Measurements from ENCODE around the gene MAFG. TPM values are rescaled to one million over a fixed set of nuclear protein-coding genes. Genes with fewer than 3 reads are reported as not detected.

Gene MAFG
- 10 to 100 TPM; 12.4 to 14.1 TPM for total RNA-seq

GRCh38 chr17:81927653-81928543, at the start of gene MAFG:
Gene MAFG, minus strand, starts transcription at chr17:81927735. Its CDS starts 4,550 bp downstream, at chr17:81923185.
- TF ChIP-seq CTCF (IDR thresholded peaks at IDR 0.05), result peak; percentile 65
- POLR2A ChIA-PET, result interaction anchor here (0.8 to 4.1 kb wide), 17 partner anchors 8 to 225 kb away, joined by 3 to 20 read pairs (median 3); partner anchors contain the start of genes ALYREF, ANAPC11, ARHGDIA and ASPSCR1
- peak within 1 kb of the TSS; percentile 80 for H3K4me3 Mint-ChIP-seq
- peaks cover 5% of the 10 kb centered on the region for H3K27me3 Mint-ChIP-seq
- CTCF ChIA-PET, result interaction anchor here (0.9 to 5.1 kb wide), 12 partner anchors 9 to 102 kb away, joined by 3 to 23 read pairs (median 4); partner anchors contain the start of genes CENPX and PYCR1
- DNase-seq (peak; percentile 93), ATAC-seq (peak; percentile 74)
- peak within 1 kb of the TSS; percentile 79 for H3K27ac Mint-ChIP-seq
- H3K36me3 Mint-ChIP-seq (ENCODE audit: low read depth), result peaks cover 6% of the 10 kb centered on the region
- no peaks in the 10 kb centered on the region for H3K9me3 Mint-ChIP-seq
- intact Hi-C loops (cut with micrococcal nuclease), result no loop called here
- peaks cover 34% of the 10 kb centered on the region for H3K4me1 Mint-ChIP-seq (ENCODE audit: low read depth)

- ATAC-seq (peak; percentile 12), DNase-seq (peak; percentile 56)
- Mint-ChIP-seq H3K27me3 (no peaks in the 10 kb centered on the region), H3K4me1 (ENCODE audit: low read depth) (peaks cover 17% of the 10 kb centered on the region), H3K36me3 (ENCODE audit: low read depth) (peaks cover 5% of the 10 kb centered on the region), H3K9me3 (peaks cover 1% of the 10 kb centered on the region), H3K27ac (peak overlapping the region; percentile 99), H3K4me3 (peak overlapping the region; percentile 96)
- ChIA-PET CTCF (interaction anchor here (1.5 to 3.2 kb wide), 2 partner anchors 17 to 54 kb away, joined by 4 to 12 read pairs; no protein-coding TSS in a partner anchor), POLR2A (interaction anchor here (1.1 to 2.3 kb wide), 4 partner anchors 9 to 49 kb away, joined by 3 to 22 read pairs (median 4); partner anchors contain the start of genes MAFG and NOTUM)
- intact Hi-C loops (cut with micrococcal nuclease), result no loop called here
- no peak for TF ChIP-seq CTCF (IDR thresholded peaks at IDR 0.05)
Measured at GRCh38 chr17:81976332-81977210, 49.0 kb upstream of the MAFG start.

- peaks cover 14% of the 10 kb centered on the region for H3K4me1 Mint-ChIP-seq (ENCODE audit: low read depth)
- ATAC-seq (no peak), DNase-seq (no peak)
- CTCF ChIA-PET, result interaction anchor here (1.4 kb wide), 1 partner anchor 14 kb away, joined by 7 read pairs; no protein-coding TSS in a partner anchor
- no peak overlapping the region for H3K27ac Mint-ChIP-seq
- no peak overlapping the region for H3K4me3 Mint-ChIP-seq
- H3K36me3 Mint-ChIP-seq (ENCODE audit: low read depth), result no peaks in the 10 kb centered on the region
- H3K27me3 Mint-ChIP-seq, result no peaks in the 10 kb centered on the region
- intact Hi-C loops (cut with micrococcal nuclease), result no loop called here
- H3K9me3 Mint-ChIP-seq, result peaks cover 1% of the 10 kb centered on the region
- no peak for TF ChIP-seq CTCF (IDR thresholded peaks at IDR 0.05)
- POLR2A ChIA-PET, result no interaction called here
Measured at GRCh38 chr17:81973432-81973831, 45.9 kb upstream of the MAFG start.

GRCh38 chr17:81968850-81969812, 41.6 kb upstream of the MAFG start:
- H3K4me1 Mint-ChIP-seq (ENCODE audit: low read depth), result peaks cover 13% of the 10 kb centered on the region
- intact Hi-C loops (cut with micrococcal nuclease), result no loop called here
- DNase-seq, result no peak
- no peaks in the 10 kb centered on the region for H3K36me3 Mint-ChIP-seq (ENCODE audit: low read depth)
- H3K9me3 Mint-ChIP-seq, result no peaks in the 10 kb centered on the region
- ChIA-PET POLR2A (interaction anchor here (0.9 to 3.2 kb wide), 3 partner anchors 8 to 52 kb away, joined by 3 to 22 read pairs (median 3); partner anchors contain the start of genes ASPSCR1 and MAFG), CTCF (interaction anchor here (0.8 to 2.4 kb wide), 2 partner anchors 10 to 51 kb away, joined by 3 to 9 read pairs; no protein-coding TSS in a partner anchor)
- no peak for TF ChIP-seq CTCF (IDR thresholded peaks at IDR 0.05)
- H3K27me3 Mint-ChIP-seq, result no peaks in the 10 kb centered on the region
- no peak overlapping the region for H3K4me3 Mint-ChIP-seq
- peak overlapping the region; percentile 38 for H3K27ac Mint-ChIP-seq
- ATAC-seq, result no peak
